Esophagus squamous epithelium (tissue), 4 donors: ENCODE measurements around the gene HERC3.

Source experiments
- CTCF ChIP-seq, 6 experiments: fragments of 450-650 bp in 4 of 6; fragments of 200-600 bp in 2 of 6; sonication (generic) in 2 of 6; IDR thresholded peaks; one replicate each; pipeline ENCODE4 v1.5.1; 2016 to 2019; ENCODE audit warnings: antibody characterized with exemption in 6 of 6, mild to moderate bottlenecking in 4 of 6, moderate library complexity in 4 of 6
- POLR2A ChIP-seq, 4 donors: fragments of 450-650 bp; IDR thresholded peaks; one replicate each; pipeline ENCODE4 v1.6.1; 2017; ENCODE audit warnings: antibody characterized with exemption in 4 of 4, mild to moderate bottlenecking in 4 of 4, moderate library complexity in 3 of 4

- TF ChIP-seq CTCF (IDR thresholded peaks at IDR 0.05) (no peak), POLR2A (IDR thresholded peaks at IDR 0.05) (no peak)
Measured at GRCh38 chr4:88705223-88705622, 112.9 kb downstream of the HERC3 start.
